SK-N-SH (cell line): ENCODE data around the gene SNRNP200. TPM values are rescaled to one million over a fixed set of nuclear protein-coding genes. Genes with fewer than 3 reads are reported as not detected.

ENCODE experiments used
- CTCF ChIA-PET: fragments of 300-600, 350-600 bp; formaldehyde crosslinking; extraction: SDS; loops from one replicate; lab custom pipeline; 2021; lab: Yijun Ruan, JAX
- POLR2A ChIA-PET: fragments of 350-600 bp; sonication (Branson Sonifier 250); formaldehyde crosslinking; extraction: SDS; loops from one replicate; lab custom pipeline; 2020; ENCODE audit warnings: antibody characterized with exemption, inconsistent platforms; lab: Yijun Ruan, JAX
- DNase-seq: peaks from one replicate; pipeline ENCODE4 v3.0.0; 2012
- H2AFZ ChIP-seq: fragments of 200-600 bp; sonication (generic); 2 replicates; pipeline ENCODE4 v1.8.1; 2016; ENCODE audit warnings: antibody characterized with exemption, mild to moderate bottlenecking, low read depth
- H3F3A ChIP-seq: fragments of 200-600 bp; sonication (generic); replicated peaks from 2 replicates; pipeline ENCODE3; 2016; ENCODE audit warnings: antibody characterized with exemption, mild to moderate bottlenecking; ENCODE audit not compliant: insufficient read depth
- H3K27ac ChIP-seq, 2 experiments: fragments of 200-500 bp in 1 of 2; fragments of 200-600 bp in 1 of 2; sonication (Bioruptor generic) in 1 of 2; sonication (generic), shearing (Covaris generic) in 1 of 2; 2 replicates each; pipeline versions ENCODE4 v1.5.1 to v1.6.1; 2014 to 2016; ENCODE audit warnings: low read depth in 2 of 2, inconsistent platforms in 1 of 2, low read length in 1 of 2, mild to moderate bottlenecking in 1 of 2, mixed read lengths in 1 of 2
- H3K27me3 ChIP-seq: fragments of 200-600 bp; sonication (generic), shearing (Covaris generic); 2 replicates; pipeline ENCODE4 v1.6.1; 2016; ENCODE audit warnings: mixed run types; ENCODE audit not compliant: insufficient read depth
- H3K36me3 ChIP-seq, 2 experiments: fragments of 200-500 bp in 1 of 2; fragments of 200-600 bp in 1 of 2; sonication (Bioruptor generic) in 1 of 2; sonication (generic) in 1 of 2; replicated peaks in 1 of 2; 2 replicates each; pipeline versions ENCODE3 to v1.5.1; 2014 to 2016; ENCODE audit warnings: low read length in 1 of 2, mild to moderate bottlenecking in 1 of 2; ENCODE audit not compliant: insufficient read depth in 2 of 2, control insufficient read depth in 1 of 2
- H3K4me1 ChIP-seq, 2 experiments: fragments of 200-500 bp in 1 of 2; fragments of 200-600 bp in 1 of 2; sonication (Bioruptor generic) in 1 of 2; sonication (generic), shearing (Covaris generic) in 1 of 2; 2 replicates each; pipeline versions ENCODE4 v1.5.1 to v1.6.1; 2014 to 2016; ENCODE audit warnings: low read depth in 1 of 2, low read length in 1 of 2, mixed run types in 1 of 2; ENCODE audit not compliant: insufficient read depth in 2 of 2, control insufficient read depth in 1 of 2
- H3K4me2 ChIP-seq: fragments of 200-600 bp; sonication (generic), shearing (Covaris generic); 2 replicates; pipeline ENCODE4 v1.6.1; 2017; ENCODE audit warnings: mixed run types
- H3K4me3 ChIP-seq, 2 experiments: fragments of 200-500 bp in 1 of 2; fragments of 200-600 bp in 1 of 2; sonication (Bioruptor generic) in 1 of 2; sonication (generic), shearing (Covaris generic) in 1 of 2; 2 replicates each; pipeline versions ENCODE4 v1.5.1 to v1.8.1; 2014 to 2016; ENCODE audit warnings: low read depth in 2 of 2, inconsistent platforms in 1 of 2, low read length in 1 of 2, mild to moderate bottlenecking in 1 of 2, mixed read lengths in 1 of 2, moderate library complexity in 1 of 2
- H3K79me2 ChIP-seq: fragments of 200-600 bp; sonication (generic); 2 replicates; pipeline ENCODE4 v1.8.1; 2017; ENCODE audit warnings: mild to moderate bottlenecking; ENCODE audit not compliant: insufficient read depth
- H3K9ac ChIP-seq: fragments of 200-600 bp; sonication (generic); 2 replicates; pipeline ENCODE4 v1.6.1; 2017; ENCODE audit warnings: mixed run types
- H3K9me2 ChIP-seq: fragments of 200-600 bp; sonication (generic); 2 replicates; pipeline ENCODE4 v1.6.1; 2017; ENCODE audit warnings: mixed run types
- H3K9me3 ChIP-seq: fragments of 200-600 bp; sonication (generic); 2 replicates; pipeline ENCODE4 v1.6.1; 2017; ENCODE audit warnings: mixed run types, mild to moderate bottlenecking, moderate library complexity
- H4K20me1 ChIP-seq: fragments of 200-600 bp; sonication (generic); 2 replicates; pipeline ENCODE4 v1.6.1; 2017; ENCODE audit warnings: mild to moderate bottlenecking, mixed run types; ENCODE audit not compliant: insufficient read depth
- CTCF ChIP-seq: fragments of 200-600 bp; sonication (generic); IDR thresholded peaks from 2 replicates; pipeline ENCODE4 v1.6.1; 2017; ENCODE audit warnings: antibody characterized with exemption, mild to moderate bottlenecking, moderate library complexity
- FOXM1 ChIP-seq: IDR thresholded peaks from 2 replicates; pipeline ENCODE4 v1.4.0; 2012; ENCODE audit warnings: low read depth, mild to moderate bottlenecking
- GATA2 ChIP-seq: sonication (generic); formaldehyde crosslinking; IDR thresholded peaks from 2 replicates; pipeline ENCODE4 v1.5.0; 2020; ENCODE audit warnings: mild to moderate bottlenecking, missing genetic modification reagents
- IRF3 ChIP-seq: fragments of 150-350 bp; IDR thresholded peaks from 2 replicates; pipeline ENCODE4 v1.6.1; 2016; ENCODE audit warnings: mild to moderate bottlenecking, low read depth, low read length
- MEF2A ChIP-seq: IDR thresholded peaks from 2 replicates; pipeline ENCODE4 v1.4.0; 2012; ENCODE audit warnings: low read depth, borderline replicate concordance
- NFIC ChIP-seq: IDR thresholded peaks from 2 replicates; pipeline ENCODE4 v1.4.0; 2012; ENCODE audit warnings: borderline replicate concordance
- RCOR1 ChIP-seq: fragments of 150-350 bp; IDR thresholded peaks from 2 replicates; pipeline ENCODE4 v1.6.1; 2017; ENCODE audit warnings: antibody characterized with exemption, low read length
- REST ChIP-seq: IDR thresholded peaks from 2 replicates; pipeline ENCODE4 v1.6.1; 2012; ENCODE audit warnings: mild to moderate bottlenecking, low read depth, low read length, moderate library complexity
- RXRA ChIP-seq: IDR thresholded peaks from 2 replicates; pipeline ENCODE4 v1.4.0; 2012; ENCODE audit warnings: low read depth, mild to moderate bottlenecking, borderline replicate concordance
- TCF12 ChIP-seq: IDR thresholded peaks from 2 replicates; pipeline ENCODE4 v1.4.0; 2012
- TEAD4 ChIP-seq: IDR thresholded peaks from 2 replicates; pipeline ENCODE4 v1.4.0; 2012; ENCODE audit warnings: mild to moderate bottlenecking, borderline replicate concordance; ENCODE audit not compliant: insufficient read depth
- USF1 ChIP-seq: IDR thresholded peaks from 2 replicates; pipeline ENCODE4 v1.4.0; 2012; ENCODE audit warnings: low read depth, borderline replicate concordance
- YY1 ChIP-seq: IDR thresholded peaks from 2 replicates; pipeline ENCODE4 v1.4.0; 2012; ENCODE audit warnings: low read depth, mild to moderate bottlenecking
- WGBS: methylation state at CpG from one replicate; pipeline ENCODE4 v1.1.6; 2017; ENCODE audit warnings: low lambda C conversion rate; 5-methylcytosine and 5-hydroxymethylcytosine counted together
- polyA plus RNA-seq, 3 experiments: library from polyadenylated mRNA; depleted of rRNA; stranded (reverse); fragments of >200 nt; gene quantifications; 2 replicates each; pipeline ENCODE4 v1.2.3, GENCODE V29; 2012

Gene SNRNP200
- polyA plus RNA-seq, 1 of the 3 experiments (the other 2 are of a cell fraction) = 165 TPM

- no peaks in the 10 kb centered on the region for H3K9me3 ChIP-seq
- TF ChIP-seq REST = no peak
- no peak for TF ChIP-seq RCOR1
- TF ChIP-seq NFIC = no peak
- no peak for TF ChIP-seq GATA2 (CRISPR knock-in tag)
- no peak for TF ChIP-seq IRF3
- H3K36me3 ChIP-seq = no peaks in the 10 kb centered on the region
- no peak for DNase-seq
- H3K4me2 ChIP-seq = no peak overlapping the region
- H3K9me2 ChIP-seq = no peaks in the 10 kb centered on the region
- POLR2A ChIA-PET = no interaction called here
- H3K9ac ChIP-seq = no peak overlapping the region
- no peak overlapping the region for H3K27ac ChIP-seq
- peaks cover 13% of the 10 kb centered on the region; the same call in 1 of the 2 replicates for H3K79me2 ChIP-seq
- WGBS = 95% methylated on average over 4 of the region's 4 CpGs
- no peaks in the 10 kb centered on the region; a peak in 1 of 4 replicates for H3K4me1 ChIP-seq
- no peak overlapping the region for H3K4me3 ChIP-seq
- CTCF ChIA-PET = interaction anchor here (2.2 kb wide), 1 partner anchor 29 kb away, joined by 8 read pairs; no protein-coding TSS in a partner anchor
- H4K20me1 ChIP-seq = no peaks in the 10 kb centered on the region
- no peaks in the 10 kb centered on the region for H3K27me3 ChIP-seq
- H3F3A ChIP-seq = no peaks in the 10 kb centered on the region
- H2AFZ ChIP-seq = no peak overlapping the region
These were observed 74.0 kb downstream of the SNRNP200 start for GRCh38 chr2:96231316-96231715.

- Histone ChIP-seq H3K27me3 (no peaks in the 10 kb centered on the region), H2AFZ (no peak overlapping the region), H3K36me3 (no peaks in the 10 kb centered on the region), H3K79me2 (peaks cover 10% of the 10 kb centered on the region; the same call in 1 of the 2 replicates), H3F3A (no peaks in the 10 kb centered on the region), H3K9me2 (no peaks in the 10 kb centered on the region), H3K9ac (no peak overlapping the region), H3K4me1 (no peaks in the 10 kb centered on the region; a peak in 1 of 4 replicates), H3K4me3 (no peak overlapping the region), H4K20me1 (no peaks in the 10 kb centered on the region), H3K27ac (no peak overlapping the region), H3K4me2 (no peak overlapping the region), H3K9me3 (no peaks in the 10 kb centered on the region)
- POLR2A ChIA-PET = no interaction called here
- WGBS = 86% methylated on average over 3 of the region's 3 CpGs
- CTCF ChIA-PET = interaction anchor here (1.1 to 1.3 kb wide), 2 partner anchors 51 to 232 kb away, joined by 3 to 4 read pairs; no protein-coding TSS in a partner anchor
- no peak for DNase-seq
- TF ChIP-seq TCF12 (no peak), RXRA (no peak), MEF2A (no peak), TEAD4 (no peak), USF1 (no peak), REST (no peak), YY1 (no peak), FOXM1 (no peak), CTCF (no peak)
These were observed 80.3 kb downstream of the SNRNP200 start for GRCh38 chr2:96225016-96225533.
